GM21529 (cell line): Measurements from ENCODE around the gene GPC1.

Source experiments
- ATAC-seq: cut with Tn5 transposase; IDR thresholded peaks from one replicate; pipeline ENCODE4 v1.9.1; 2021; ENCODE audit not compliant: unreplicated experiment

GPC1 gene

DNA sequence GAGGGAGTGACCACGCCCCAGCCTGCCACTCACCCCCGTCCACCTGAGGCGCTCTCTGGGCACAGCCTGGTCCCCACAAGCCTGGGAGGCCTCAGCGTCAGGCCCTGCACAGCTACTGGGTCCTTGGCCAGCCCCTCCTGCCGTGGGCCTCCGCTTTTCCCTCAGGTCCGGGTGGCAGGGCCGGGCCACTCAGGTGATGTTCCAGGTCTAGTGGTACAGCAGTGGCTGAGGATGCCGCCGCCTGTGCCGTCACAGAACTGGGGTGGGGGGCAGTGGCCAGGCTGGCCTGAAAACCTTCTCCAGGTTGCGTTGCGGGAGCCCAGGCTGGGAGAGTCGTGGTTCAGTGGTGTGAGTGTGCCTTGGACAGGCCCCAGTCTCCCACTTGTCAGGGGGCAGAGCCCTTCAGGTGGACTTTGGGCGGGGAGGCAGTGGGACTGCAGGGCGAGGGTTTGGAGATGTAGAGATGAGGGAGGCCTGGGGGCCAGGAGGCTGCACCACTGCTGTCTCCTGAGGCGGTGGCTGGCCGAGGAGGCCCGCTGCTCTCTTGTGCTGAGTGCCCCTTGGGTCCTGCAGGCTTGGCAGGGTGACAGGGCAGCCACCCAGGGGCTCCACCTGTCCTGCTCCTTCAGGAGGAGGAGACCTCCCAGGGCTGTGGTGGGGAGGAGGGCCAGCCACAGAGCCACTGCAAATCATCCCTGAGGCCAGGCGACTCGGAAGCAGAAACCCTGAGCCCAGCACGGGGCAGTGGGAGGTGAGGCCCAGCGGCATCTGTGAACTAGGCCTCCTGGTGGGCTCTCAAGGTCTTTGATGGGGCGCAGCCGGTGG is 7.6 kb downstream of the GPC1 start:
- ATAC-seq, result no peak

DNA sequence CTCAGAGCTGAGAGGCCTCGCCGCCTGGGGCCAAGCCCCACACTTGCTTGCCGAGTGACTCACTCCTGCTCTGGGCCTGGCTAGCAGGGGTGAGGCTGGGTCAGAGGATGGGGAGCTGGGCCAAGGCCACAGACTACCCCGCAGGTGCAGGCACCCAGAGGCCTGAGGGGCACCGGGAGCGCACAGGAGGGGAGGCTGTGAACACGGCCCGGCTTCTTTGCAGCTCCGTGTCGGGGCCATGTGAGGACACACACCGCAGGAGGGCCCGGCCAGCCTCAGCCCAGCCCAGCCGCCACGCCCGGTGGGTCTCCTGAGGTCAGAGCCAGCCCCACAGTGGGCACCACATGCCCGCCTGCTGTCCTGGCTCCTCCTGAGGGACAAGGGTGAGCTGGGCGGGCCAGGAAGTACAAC is 8.4 kb downstream of the GPC1 start:
- no peak for ATAC-seq

DNA sequence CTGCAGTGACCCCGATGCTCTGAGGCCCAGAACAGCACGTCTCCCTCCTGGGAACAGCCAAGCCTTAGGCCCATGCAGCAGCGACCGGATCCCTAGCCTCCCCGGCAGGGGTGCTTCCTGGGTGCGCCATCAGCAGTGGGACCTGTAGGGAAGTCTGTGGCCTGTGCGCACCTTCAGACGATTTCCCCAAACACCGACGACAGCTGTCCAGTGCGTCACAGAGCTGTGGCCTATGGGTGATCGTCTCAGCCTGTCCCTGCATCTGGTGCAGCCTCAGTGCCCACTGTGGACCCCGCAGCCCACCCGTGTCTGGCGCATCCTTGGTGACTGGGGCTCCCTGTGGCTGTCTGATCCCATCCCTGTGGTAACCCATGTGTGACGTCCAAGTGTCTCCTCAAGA is 9.0 kb downstream of the GPC1 start:
- no peak for ATAC-seq

DNA sequence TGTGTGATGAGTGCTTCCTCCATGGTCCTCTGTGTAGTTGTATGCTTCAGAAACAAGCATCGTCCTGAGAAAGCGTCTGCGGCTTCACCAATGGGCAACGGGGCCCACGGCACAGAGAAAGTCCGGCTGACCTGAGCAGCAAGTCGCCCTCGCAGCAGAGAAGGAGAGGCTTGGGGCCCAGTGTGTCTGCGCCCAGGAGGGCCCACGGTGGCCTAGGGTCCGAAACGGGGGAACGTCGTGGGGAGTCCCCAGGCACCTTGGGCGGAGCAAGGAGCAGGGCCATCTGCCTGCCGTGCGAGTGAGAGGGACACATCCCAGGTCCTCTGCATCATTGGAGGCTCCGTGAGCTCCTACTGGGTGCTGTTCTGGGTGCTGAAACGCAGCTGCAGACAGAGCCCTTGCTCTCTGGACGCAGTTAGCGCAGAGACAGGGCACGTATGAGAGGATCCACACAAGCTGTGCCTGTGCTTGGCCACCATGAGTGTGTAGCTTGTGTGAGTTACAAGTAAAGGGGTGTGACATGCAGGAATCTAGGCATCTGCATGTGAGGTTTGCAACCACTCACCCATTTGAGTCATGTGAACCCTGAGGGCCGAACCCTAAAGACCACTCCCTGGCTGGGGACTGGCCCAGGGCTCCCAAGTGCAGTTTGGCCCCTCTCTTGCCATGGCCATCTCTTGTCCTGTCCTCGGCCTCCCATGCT is 10.6 kb downstream of the GPC1 start:
- ATAC-seq, result no peak

DNA sequence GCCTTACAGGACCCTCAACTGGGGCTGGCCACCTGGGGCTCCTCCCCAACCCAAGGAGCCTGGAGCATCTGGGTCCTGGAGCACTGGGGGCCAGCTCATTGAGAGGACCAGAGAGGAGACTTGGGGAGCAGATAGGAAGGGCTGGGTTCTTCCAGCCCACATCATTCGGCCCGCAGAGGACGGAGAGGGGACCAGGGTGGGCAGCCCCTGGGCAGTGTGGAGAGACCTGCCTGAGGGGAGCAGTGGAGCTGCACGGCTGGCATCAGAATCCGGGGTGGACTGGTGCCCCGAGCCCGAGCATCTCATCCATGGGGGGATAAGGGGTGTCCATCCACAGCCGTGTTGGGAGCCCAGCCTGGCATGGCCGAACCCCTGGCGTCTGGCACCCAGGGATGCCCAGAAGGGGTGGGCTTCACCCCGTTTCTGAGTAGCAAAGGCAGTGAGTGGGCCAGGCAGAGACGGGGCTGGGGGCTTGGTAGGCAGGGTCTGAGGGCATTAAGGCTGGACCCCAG is 11.3 kb downstream of the GPC1 start:
- no peak for ATAC-seq

DNA sequence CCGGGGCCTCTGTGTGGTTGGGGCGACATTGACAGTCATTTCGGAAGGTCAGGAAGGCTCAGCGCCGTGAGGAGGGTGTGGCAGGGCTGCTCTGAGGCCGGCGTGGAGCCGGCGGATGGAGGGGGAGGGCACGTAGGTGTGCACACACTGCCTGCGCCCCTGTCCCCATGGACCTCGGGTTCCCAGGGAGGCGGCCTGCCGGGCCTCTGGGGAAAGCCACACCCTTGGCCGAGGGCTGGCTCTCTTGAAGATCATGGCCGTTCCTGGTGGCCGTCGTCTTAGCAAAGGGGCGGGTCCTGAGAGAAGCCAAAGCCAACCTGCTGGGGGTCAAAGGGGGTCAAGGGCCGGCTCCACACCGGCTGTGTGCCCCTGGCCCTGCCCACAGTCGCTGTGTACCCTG is 11.9 kb downstream of the GPC1 start:
- no peak for ATAC-seq

DNA sequence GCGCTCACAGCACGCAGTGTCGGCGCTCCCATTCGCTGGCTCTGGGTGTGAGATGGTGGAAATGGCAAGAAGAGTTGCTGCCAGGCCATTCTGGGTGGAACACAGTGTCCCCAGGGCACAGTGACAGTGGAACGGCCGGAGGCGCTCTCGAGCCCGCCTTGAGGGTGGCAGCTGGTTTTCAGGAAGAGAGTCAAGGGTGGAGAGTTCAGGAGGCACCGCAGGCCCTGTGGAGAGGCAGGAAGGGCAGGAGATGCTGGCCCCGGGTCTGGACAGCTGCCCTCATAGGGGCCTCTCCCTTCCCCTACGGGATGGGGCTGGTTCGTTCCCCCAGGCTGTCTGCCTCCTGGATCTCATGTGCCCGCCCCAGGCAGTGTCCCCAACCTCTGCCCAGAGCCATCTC is 12.5 kb downstream of the GPC1 start:
- ATAC-seq, result no peak

DNA sequence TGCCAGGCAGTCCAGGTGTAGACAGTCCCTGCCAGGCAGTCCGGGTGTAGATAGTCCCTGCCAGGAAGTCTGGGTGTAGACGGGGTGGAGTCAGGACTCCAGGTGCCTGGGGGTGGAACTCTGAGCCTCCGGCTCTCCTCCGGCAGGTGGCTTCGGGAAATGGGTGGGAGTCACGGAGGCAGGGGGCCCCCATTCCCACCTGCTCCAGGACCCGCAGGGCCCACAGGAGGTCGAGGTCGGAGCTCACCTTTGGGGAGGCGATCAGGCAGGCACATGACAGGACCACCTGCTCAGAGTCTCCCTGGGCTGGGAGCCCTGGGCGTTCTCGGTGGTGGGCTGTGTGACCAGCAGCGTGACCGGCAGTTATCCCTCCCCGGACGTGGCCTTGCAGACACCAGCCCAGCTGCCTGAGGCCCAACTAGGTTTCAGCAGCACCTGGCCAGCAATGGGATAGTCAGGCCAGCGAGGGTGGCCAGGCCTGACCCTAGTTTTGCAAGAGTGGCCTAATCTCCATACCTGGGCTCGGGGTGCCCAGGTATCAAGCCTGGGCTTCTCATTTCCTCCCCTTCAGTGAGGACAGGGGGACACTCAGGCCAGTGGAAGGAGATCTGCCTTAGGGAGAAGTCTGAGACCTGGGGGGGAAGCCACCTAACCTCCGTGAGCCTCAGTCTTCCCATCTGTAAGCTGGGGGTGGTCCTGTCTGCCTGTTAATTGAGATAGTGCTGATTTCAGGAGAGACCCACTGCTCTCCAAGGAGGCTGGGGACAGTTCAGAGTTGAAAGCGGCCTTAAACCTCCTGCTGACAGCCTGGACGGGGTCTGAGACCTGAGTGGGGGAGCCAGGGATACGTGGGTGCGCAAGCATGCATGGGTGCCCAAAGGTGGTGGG is 13.2 kb downstream of the GPC1 start:
- ATAC-seq, result no peak

DNA sequence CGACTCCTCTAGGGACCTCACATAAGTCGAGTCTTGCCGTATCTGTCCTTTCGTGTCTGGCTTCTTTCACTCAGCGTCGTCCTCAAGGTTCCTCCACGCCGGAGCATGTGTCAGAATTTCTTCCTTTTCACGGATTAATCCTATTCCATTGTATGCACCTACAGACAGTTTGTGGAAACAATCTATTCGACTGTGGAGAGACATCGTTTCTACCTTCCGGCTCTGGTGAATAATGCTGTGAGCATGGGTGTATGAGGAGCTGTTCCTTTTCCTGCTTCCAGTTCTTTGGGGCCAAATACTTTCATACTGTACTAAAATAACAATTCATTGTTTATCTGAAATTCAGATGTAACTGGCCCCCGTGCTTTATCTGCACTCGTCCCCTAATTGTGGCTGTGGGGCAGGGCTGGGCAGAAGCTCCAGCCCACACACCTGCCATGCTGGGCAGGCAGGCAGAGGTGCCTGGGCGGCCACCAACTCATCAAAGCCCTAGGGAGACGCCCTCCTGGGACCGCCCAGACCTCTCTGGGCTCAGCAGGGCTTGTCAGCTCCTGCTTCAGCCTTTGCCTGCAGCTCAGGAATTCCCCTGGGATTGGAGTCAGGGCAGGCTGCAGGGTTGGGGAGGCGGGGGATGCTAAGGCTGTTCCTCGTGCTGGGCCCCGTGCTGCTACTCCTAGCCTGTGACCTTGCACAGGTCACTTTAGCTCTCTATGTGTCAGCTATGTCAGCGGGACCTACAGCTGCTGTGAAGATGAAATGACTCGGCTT is 14.5 kb downstream of the GPC1 start:
- no peak for ATAC-seq

DNA sequence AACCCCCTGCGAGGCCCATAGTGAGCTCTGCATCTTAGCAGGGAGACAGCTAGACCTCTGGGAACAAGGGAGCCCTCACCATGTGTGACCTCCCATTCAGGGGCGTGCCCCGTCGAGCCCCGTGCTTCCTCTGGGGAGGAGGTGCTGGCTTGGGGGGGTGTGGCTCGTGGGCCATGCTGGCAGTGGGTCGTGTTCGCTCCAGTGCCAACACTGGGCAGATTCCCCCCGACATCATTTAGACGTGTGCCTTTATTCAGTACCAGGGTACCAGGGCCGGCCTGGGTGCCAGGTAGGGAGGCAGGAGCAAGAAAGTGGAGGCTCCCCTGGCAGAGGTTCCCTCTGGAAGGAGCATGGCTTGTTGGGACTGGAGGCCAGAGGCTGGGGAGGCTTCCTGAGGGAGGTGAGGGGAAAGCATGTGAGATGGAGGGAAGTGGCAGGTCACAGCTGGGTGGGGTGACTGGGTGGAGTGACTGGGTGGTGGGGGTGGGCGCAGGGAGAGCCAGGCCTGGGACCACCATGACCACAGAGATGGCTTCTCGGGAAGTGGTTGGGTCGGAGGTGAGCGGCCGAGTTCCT is 15.2 kb downstream of the GPC1 start:
- no peak for ATAC-seq

DNA sequence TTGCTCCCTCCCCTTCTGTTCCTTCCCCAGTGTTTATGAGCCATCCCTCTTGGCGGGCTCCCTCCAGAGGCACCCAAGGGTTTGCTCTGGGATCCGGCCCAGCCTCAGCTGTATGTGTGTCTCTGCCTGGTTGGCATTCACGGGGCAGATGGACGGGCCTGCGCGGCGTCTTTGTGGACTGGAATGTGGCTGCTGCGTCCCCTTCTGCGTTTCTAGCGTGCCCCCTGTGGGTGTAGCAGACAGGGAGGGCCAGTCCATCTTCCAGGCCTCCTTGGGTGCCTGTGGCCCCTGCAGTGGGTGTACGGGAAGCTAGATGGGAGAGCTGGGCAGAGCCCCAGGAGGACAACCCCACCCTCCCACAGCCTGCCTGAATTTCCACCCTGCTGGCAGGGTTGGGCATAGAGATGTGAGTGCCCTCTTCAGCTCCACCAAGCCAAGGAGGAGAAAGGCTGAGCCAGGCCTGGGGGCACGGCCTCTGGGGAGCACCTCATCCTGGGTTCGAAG is 15.7 kb downstream of the GPC1 start:
- no peak for ATAC-seq

DNA sequence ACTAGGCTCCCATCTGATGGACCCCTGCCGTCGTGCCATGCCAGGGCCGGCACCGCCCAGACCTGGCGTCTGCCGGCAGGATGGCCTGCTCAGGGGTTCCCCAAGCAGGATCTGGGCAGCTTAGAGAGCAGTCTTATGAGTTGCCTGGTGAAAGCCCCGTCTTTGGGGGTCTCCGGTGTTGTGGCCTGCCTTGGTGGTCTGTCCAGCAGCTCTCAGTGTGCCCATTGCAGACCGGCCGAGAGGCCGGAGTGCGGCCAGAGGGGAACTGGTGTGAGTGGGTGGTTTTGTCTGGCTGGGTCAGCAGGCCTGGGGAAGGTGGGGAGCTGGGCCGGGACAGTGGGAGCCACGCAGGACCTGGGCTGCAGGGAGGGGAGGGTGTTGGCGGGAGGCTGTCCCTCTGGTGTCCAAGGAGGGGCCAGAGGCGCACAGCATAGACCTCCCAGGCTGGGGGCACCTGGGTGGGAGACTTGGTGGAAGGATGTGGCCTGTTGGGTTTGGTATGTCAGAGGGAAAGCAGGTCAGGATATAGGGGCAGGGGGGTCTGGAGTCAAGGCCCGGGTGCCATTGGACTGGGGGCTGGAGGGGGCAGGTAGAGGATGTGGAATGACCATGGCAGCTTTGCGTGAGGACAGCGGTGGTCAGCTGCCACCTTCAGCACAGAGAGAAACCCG is 16.5 kb downstream of the GPC1 start:
- no peak for ATAC-seq

DNA sequence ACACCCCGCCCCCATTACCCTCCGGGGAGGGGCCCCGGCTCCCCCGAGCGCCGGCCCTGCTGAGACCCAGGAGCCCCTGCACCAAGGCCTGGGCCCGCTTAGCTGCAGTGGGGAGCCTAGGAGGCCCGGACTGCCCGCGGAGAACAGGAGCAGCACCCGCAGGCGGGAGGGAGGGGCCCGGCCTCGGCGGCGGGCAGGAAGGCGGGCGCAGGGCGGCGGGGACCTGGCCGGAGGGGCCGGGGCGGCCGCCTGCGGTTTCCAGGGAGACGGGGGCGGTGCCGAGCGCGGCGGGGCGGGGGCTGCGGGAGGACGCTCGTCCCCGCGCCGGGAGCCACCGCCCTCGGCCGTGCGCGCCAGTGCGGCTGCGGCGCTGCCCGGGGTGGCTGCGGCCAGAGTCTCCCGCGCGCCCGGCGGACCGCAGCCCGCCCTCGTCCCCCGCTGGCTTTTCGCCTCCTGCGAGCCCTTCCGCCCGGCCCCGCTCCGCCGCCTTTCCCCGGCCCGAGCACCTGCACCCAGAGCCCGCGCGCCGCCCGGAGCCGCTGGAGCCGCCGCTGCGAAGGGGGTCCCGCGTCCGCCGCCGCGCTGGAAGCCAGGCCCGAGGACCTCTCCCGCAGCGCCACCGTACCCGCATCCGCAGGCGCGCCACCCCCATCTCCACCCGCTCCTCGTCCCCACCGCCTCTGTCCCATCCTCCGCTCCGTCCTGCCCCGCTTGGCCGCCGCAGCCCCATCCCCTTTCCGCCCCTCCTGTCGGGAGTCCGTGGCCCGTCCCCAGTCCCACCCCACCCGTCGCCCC is 17.2 kb downstream of the GPC1 start:
- ATAC-seq, result no peak

DNA sequence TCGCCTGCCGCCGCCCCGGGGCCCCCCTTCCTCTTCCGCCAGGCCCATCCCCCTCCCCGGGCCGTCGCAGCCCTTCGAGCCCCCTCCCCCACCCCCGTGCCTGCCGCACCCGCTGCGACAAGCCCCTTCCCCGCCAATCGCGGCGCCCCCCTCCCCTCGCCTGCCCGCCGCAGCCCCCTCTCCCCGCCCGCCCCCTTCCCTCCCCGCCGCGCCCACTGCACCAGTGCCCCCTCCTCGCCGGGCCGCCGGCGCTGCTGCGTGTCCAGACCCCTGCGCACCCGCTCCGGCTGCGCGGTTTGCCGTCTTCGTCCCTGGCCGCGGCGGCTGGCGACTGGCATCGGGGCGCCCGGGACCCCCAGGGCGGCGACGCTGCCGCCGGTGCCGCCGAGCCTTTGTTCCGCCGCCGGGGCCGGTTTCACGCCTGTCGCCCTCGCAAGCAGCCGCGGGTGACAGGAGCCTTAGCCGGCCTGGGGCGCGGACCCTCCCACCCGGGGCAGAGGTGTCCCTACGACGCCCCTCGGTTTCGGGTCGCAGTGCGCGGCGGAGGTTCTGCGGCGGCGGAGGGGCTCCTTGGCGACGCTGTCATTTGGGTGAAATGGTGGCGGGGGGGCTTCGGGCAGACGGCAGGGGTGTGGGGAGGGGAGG is 18.1 kb downstream of the GPC1 start:
- ATAC-seq, result no peak

DNA sequence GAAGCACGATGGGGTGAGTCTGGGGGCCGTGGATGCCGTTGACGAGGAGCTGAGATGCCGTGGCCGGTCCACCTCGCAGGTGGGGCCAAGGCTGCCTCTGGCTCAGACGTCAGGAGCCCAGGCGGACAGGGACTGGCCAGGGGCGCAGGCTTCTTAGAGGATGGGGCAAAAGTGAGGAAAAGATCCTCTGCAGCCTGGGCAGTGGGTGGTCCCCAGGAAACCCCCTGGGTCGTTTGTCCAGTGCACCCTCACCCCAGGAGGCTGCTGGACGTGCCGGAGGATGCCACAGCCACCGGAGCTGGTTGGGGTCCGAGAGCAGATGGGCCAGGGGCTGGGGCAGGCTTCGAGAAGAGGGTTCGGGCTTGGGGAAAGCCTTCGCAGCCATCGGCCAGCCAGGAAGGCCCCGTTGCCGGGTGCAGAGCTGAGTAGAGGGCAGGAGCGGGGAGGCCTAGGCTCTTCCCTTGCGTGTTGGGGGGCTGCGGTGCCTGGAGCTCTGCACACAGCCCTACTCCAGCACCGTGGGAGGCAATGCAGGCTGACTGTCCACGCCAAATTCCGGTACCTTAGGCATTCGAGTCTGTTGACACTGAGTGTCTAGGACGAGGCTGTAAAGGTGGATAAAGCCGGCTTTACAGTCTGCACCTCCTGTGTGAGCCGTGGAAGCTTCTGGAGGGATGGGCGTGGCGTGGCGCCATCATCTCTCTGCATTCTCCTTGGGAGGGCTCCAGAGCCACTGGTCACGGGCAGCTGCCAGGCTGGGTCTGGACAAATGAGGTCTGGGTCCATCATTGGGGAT is 18.8 kb downstream of the GPC1 start:
- no peak for ATAC-seq

DNA sequence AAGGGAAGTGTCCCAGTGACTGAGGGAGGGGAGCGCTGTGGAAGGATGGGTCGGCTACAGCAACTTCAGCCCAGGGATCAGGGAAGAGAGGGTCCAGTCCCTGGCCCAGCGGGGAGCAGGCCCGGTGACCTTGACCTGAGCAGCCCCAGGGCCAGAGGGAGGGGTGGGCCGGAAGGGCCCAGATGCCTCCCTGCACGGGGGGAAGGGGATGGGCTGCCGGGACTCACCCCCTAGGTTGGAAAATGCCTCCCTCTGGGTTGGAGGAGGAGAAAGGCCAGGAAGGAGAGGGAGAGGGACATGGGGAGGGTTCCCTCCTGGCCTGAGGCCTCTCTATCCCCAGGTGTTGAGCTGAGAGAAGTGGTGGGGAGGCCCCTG is 19.8 kb downstream of the GPC1 start:
- ATAC-seq, result no peak

DNA sequence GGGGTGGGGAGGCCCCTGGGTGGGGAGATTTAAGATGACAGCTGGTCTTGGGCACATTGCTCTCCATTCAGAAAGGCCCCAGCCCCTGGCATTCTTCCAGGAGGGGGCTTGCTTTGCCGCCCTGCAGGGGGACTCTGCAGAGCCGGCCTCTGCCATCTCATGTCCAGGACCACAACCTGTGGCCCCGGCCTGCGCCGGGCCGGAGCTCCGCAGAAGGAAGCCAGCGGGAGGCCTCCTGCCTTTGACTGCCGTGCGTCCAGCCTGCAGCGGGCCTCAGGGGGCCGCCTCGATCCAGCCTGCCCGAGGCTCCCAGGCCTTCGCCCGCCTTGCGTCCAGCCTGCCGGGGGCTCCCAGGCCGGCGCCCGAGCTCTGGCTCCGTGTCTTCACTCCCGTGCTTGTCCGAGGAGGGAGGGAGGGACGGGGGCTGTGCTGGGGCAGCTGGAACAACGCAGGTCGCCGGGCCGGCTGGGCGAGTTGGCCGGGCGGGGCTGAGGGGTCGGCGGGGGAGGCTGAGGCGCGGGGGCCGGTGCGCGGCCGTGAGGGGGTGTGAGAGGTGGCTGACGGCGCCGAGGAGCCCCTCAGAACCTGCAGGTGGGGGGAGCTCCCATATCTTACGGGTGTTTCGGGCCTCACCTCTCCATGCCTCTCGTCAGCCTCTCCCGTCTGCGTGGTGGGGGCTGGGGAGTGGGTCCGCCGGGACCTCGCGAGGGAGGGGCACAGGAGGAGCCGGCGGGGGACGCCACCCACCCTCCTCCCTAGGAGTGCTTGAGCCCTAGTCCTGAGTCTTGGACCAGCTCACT is 20.4 kb downstream of the GPC1 start:
- ATAC-seq, result no peak
